Measurements from ENCODE around the gene CRIP1. TPM values are rescaled to one million over a fixed set of nuclear protein-coding genes. Genes with fewer than 3 reads are reported as not detected.

The CRIP1 gene
- total RNA-seq, 4 donors from 2014 or later: 28.6 to 140 (median 76.2) TPM

GRCh38 chr14:105473677-105474482, 12.8 kb upstream of the CRIP1 start:
- WGBS: no CpG with 5 or more reads among the region's 60 CpGs
- Histone ChIP-seq H3K27ac (peak overlapping the region; percentile 92), H3K36me3 (peaks cover 16% of the 10 kb centered on the region), H3K9me3 (no peaks in the 10 kb centered on the region), H3K4me3 (peak overlapping the region; percentile 91), H3K27me3 (no peaks in the 10 kb centered on the region), H3K4me1 (peaks cover 67% of the 10 kb centered on the region)
- DNase-seq (ENCODE audit: low spot score in 2 of 2): peak; percentile 96 to 97
- TF ChIP-seq EP300 (IDR thresholded peaks at IDR 0.05) (no peak), POLR2A (IDR thresholded peaks at IDR 0.05) (no peak), POLR2AphosphoS5 (IDR thresholded peaks at IDR 0.05) (no peak)
- TF ChIP-seq, protein P1, sequence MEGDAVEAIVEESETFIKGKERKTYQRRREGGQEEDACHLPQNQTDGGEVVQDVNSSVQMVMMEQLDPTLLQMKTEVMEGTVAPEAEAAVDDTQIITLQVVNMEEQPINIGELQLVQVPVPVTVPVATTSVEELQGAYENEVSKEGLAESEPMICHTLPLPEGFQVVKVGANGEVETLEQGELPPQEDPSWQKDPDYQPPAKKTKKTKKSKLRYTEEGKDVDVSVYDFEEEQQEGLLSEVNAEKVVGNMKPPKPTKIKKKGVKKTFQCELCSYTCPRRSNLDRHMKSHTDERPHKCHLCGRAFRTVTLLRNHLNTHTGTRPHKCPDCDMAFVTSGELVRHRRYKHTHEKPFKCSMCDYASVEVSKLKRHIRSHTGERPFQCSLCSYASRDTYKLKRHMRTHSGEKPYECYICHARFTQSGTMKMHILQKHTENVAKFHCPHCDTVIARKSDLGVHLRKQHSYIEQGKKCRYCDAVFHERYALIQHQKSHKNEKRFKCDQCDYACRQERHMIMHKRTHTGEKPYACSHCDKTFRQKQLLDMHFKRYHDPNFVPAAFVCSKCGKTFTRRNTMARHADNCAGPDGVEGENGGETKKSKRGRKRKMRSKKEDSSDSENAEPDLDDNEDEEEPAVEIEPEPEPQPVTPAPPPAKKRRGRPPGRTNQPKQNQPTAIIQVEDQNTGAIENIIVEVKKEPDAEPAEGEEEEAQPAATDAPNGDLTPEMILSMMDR (IDR thresholded peaks at IDR 0.05): no peak

DNA sequence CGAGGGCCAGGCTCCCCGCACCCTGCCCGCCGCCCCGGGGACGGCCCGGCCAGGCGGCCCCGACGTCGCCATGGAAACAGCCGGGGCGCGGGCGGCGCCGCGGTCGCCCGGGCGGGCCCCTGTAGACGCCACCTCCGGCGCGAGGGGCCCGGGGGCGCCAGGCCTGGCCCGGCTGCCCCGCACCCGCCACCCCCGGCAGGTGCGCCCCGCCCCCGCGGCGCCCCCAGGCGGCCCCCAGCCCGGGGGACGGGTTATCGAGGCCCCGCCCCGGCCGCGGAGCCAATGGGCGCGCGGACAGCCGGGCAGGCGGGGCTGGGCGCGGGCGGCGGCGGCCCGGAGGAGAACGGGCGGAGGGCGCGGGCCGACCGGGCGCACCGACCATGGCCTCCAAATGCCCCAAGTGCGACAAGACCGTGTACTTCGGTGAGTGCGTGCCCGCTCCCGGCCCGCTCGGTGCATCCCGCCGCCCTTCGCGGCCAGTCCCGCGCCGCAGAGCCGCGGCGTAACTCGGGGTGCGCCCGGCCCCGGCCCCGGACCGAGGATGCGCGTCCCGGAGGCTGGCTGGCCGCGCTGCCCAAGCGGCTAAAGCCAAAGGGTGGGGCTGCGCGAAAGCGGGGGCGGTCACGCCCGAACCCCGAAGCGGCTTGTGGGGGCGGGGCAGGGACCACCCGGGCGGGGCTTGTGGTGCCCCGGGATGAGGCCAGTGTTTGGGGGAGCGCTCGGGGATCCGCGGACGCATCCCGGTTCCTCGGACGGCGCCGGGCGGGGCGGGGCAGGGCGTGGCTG, 12.0 kb upstream of the CRIP1 start, which contains the start of gene CRIP2:
Gene CRIP2 (plus strand): TSS at position 339 of the 786 bp plus-strand sequence. CDS start 42 bp downstream, at position 381.
- Histone ChIP-seq H3K27ac (peak within 1 kb of the TSS; percentile 92), H3K4me1 (peaks cover 60% of the 10 kb centered on the region), H3K36me3 (peaks cover 18% of the 10 kb centered on the region), H3K9me3 (no peaks in the 10 kb centered on the region), H3K27me3 (no peaks in the 10 kb centered on the region), H3K4me3 (peak within 1 kb of the TSS; percentile 91)
- TF ChIP-seq EP300 (IDR thresholded peaks at IDR 0.05): no peak
- TF ChIP-seq, protein P1 (IDR thresholded peaks at IDR 0.05): no peak
- peak in 1 of 2 donors; percentile 46 for TF ChIP-seq POLR2A (IDR thresholded peaks at IDR 0.05)
- peak in 1 of 2 donors; percentile 80 for DNase-seq (ENCODE audit: low spot score in 2 of 2)
- WGBS: 0% methylated on average over 8 of the region's 118 CpGs

- peak overlapping the region; percentile 91 for H3K4me3 ChIP-seq
- peaks cover 61% of the 10 kb centered on the region for H3K4me1 ChIP-seq
- DNase-seq (ENCODE audit: low spot score in 2 of 2): peak in 1 of 2 donors; percentile 87
- no CpG with 5 or more reads among the region's 48 CpGs for WGBS
- H3K9me3 ChIP-seq: no peaks in the 10 kb centered on the region
- H3K27ac ChIP-seq: peak overlapping the region; percentile 92
- no peaks in the 10 kb centered on the region for H3K27me3 ChIP-seq
- H3K36me3 ChIP-seq: peaks cover 14% of the 10 kb centered on the region
- TF ChIP-seq, protein P1 (IDR thresholded peaks at IDR 0.05): no peak
- peak in 1 of 3 donors; percentile 27 for TF ChIP-seq POLR2AphosphoS5 (IDR thresholded peaks at IDR 0.05)
These were observed 11.2 kb upstream of the CRIP1 start for GRCh38 chr14:105475269-105476096.

GRCh38 chr14:105476097-105476830, 10.4 kb upstream of the CRIP1 start:
- 34% methylated on average over 14 of the region's 21 CpGs for WGBS
- DNase-seq (ENCODE audit: low spot score in 2 of 2): peak in 1 of 2 donors; percentile 79
- no peak for TF ChIP-seq POLR2A (IDR thresholded peaks at IDR 0.05)
- no peak for TF ChIP-seq EP300 (IDR thresholded peaks at IDR 0.05)
- TF ChIP-seq, protein P1 (IDR thresholded peaks at IDR 0.05): no peak
- peak in 1 of 3 donors; percentile 67 for TF ChIP-seq POLR2AphosphoS5 (IDR thresholded peaks at IDR 0.05)
- peak overlapping the region; percentile 92 for H3K27ac ChIP-seq
- H3K27me3 ChIP-seq: no peaks in the 10 kb centered on the region
- peaks cover 69% of the 10 kb centered on the region for H3K4me1 ChIP-seq
- H3K36me3 ChIP-seq: peaks cover 8% of the 10 kb centered on the region
- H3K4me3 ChIP-seq: peak overlapping the region; percentile 91
- no peaks in the 10 kb centered on the region for H3K9me3 ChIP-seq

Data from suprapubic skin (tissue), 4 donors.